Measurements from ENCODE around the gene FCRLB. TPM values are rescaled to one million over a fixed set of nuclear protein-coding genes. Genes with fewer than 3 reads are reported as not detected.
"Not testable (repeated sequence)": the region's sequence is repeated elsewhere in the genome, so short reads cannot be mapped to it uniquely, and the experiment has no call there.

FCRLB gene, protein sequence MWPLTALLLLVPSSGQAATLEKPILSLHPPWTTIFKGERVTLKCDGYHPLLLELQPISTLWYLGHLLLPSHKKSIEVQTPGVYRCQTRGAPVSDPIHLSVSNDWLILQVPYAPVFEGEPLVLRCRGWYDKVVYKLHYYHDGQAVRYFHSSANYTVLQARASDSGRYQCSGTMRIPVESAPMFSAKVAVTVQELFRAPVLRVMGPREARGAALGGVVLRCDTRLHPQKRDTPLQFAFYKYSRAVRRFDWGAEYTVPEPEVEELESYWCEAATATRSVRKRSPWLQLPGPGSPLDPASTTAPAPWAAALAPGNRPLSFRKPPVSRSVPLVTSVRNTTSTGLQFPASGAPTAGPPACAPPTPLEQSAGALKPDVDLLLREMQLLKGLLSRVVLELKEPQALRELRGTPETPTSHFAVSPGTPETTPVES
- total RNA-seq (2014; rRNA removed; shearing (Covaris generic)), result 1.4 and 3.4 TPM in 2 replicates

DNA sequence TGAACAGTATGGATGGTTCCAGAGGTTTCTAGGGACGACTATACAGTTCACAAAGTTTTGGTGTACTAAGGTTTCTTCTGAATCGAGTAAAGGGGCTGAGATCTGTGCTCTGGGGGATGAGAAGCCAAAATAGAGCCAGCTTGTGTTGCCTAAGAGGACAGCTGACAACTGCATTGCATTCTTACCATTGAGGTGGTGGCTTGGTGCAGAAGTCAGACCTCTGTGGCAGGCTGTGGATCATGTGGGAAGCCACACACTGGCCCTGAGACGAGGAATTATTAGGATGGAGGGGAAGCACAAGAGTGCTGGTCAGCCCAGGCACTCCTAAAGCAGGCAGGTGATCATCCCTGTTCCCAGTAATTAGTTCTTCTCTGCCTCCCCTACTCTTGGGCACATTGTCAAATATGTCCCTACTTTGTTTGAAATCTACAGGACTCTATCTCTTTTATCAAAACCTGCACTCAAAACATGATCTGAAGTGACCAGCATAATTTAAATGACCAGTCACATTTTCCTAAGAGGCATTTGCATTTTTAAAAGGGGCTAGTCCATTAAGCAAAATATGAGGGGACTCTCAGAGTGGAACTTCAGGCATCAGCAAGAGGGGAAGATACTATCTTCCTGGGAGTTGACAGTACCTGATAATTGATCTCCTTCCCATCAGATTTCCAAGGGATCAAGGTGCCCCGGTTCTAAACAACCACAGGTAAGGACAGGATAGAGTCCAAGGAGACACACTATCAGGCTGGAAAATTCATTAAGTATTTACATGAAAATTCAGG, at the start of gene FCRLB:
TSS of gene FCRLB (plus strand) at position 589 of the 782 bp plus-strand sequence. CDS start 1,129 bp downstream, outside the sequence.
- no peak for DNase-seq (ENCODE audit: low spot score)

DNA sequence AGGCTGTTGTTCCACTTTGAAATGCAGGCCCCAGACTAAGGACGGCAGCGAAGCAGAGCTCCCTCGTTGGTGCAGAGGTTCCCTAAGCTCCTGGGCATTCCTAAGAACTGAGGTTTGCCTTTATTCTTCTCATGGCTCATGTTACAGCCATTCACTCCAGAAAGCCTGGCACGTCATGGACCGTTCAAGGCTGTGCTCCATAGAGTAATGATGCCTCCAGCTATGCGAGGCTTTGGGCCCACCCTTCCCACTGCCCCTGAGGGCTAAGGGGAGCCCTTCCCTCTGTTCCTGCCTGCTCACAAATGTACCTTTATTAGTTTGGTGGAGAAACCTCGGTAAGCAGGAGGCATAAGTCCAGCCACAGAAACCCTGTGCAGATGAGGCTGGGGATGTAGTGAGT, 47.9 kb upstream of the FCRLB start:
- not testable (repeated sequence) for DNase-seq (ENCODE audit: low spot score)

DNA sequence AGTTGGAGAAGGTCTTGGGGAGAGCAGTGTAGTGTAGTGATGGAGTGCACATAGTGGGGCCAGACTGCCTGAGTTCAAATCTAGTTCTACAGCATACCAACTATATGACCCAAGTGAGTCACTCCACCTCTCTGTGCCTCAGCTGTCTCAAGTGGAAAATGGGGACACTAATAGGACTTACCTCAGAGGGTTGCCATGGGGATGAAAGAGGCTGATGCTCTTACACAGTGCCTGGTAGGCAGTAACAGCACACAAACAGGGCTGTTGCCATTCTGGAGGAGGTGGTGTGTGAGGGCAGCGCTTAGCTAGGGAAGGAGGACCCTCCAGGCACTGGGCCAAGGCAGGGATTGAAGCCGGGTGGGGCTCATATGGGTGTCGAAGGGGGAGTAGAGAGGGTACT, 46.9 kb upstream of the FCRLB start:
- not testable (repeated sequence) for DNase-seq (ENCODE audit: low spot score)

DNA sequence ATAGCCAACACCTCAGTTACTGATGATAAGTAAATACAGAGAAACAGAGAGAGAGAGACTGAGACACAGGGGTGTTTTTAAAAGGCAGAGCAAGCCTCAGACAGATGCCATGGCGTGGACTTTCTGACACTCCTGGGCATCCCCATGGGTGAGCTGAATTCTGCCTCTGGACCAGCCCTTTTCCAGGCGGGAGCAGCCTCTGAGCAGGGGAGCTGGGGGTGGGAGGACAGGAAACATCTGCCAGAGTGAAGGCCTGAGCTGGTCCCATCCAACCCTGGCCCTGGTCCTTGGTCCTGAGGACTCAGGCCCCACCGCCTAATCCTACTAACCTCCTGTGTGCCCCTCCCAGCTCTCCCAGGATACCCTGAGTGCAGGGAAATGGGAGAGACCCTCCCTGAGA, 46.4 kb upstream of the FCRLB start:
- DNase-seq (ENCODE audit: low spot score), result not testable (repeated sequence)

DNA sequence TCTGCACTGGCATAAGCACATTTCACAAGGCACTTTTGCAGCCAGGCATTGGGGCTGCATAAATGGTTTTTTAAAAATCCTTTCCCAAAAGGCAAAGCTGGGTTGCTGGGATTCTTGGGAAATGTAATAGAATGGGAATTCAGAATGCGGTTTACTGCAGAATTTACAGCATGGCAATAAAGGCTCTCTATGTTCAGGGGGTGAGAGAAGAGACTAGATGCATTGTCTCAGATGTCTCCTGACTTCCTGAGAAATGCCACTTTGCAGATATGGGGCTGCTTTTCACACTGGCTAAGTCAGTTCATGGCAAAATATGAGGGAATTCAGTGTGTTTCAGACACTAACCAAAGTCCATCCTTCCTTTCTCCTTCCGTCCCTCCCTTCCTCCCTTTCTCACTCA, 44.9 kb upstream of the FCRLB start:
- DNase-seq (ENCODE audit: low spot score), result no peak

DNA sequence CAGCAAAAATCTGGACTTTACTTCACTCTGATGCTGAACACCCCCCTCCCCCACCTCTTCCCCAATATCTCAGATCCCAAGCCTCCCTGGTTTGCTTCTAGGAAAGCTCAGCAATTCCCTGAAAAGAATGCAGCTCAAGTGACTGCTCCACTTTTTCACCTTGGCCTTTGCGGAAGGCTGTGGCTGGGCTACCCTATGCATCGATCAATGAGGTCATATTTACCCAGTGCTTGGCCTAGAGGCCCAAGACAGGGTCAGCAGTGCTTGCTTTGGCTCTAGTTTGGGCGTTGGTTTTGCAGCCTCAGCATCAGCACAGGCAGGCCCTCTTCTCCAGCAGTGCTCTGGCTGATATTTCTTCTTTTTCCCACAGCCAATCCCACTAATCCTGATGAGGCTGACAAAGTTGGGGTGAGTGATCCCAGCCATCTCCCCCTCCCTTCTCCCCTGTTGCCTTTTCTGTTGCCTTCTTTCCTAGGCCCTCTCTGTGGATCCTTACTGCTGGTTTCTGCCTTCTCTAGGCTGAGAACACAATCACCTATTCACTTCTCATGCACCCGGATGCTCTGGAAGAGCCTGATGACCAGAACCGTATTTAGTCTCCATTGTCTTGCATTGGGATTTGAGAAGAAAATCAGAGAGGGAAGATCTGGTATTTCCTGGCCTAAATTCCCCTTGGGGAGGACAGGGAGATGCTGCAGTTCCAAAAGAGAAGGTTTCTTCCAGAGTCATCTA, 44.2 kb upstream of the FCRLB start:
- no peak for DNase-seq (ENCODE audit: low spot score)

DNA sequence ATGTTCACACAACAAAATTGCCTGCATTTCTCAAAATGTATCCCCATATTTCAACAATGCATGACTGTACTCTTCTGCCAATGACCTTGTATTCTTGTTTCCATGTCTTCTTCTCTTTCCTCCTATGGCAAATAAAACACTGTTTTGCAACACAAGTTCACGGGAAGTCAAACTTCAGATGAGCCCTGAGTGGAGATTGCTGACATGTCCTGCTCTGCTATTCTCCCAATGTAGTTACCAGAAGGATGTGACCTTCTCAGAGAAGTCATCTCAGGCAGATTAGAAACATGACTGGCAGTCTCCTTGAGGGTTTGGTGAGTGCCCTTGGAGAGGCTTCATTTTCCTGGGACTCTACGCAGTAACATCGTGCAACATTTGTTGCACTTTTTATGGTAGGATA, 42.8 kb upstream of the FCRLB start:
- DNase-seq (ENCODE audit: low spot score), result no peak

DNA sequence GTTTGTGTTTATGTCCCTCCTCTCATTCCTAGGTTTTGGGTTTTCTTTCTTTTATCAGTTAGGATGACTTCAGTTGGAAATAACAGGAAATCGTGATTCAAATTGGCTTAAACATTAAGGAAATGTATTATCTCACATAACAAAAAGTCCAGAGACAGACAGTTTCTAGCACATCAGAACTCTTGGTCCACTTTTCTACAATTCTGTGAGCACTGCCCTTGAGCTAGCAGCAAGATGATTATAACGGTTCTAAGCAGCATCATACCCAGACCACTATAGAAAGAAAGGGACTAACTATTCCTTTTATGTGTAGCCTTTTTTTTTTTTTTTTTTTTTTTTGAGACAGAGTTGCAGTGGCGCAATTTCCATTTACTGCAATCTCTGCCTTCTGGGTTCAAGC, 39.5 kb upstream of the FCRLB start:
- DNase-seq (ENCODE audit: low spot score), result no peak

DNA sequence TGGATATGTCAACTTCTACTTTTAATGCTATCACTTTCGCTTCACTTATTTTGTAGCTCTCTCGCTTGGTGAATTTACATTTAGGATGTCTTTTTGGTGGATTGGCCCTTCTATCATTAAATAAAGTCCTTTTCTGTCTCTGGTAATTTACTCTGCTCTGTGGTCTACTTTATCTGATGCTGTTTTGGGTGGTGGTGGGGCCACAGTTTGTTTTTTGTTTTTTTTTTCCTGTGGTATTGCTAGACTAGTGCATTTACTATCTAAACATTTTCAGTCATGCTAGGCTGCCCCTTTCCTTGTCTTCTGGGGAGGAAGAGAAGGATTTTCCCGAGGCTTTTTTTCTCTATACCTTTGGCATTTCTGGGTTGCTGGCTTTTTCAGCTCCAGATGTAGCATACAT, 32.4 kb upstream of the FCRLB start:
- DNase-seq (ENCODE audit: low spot score), result no peak

DNA sequence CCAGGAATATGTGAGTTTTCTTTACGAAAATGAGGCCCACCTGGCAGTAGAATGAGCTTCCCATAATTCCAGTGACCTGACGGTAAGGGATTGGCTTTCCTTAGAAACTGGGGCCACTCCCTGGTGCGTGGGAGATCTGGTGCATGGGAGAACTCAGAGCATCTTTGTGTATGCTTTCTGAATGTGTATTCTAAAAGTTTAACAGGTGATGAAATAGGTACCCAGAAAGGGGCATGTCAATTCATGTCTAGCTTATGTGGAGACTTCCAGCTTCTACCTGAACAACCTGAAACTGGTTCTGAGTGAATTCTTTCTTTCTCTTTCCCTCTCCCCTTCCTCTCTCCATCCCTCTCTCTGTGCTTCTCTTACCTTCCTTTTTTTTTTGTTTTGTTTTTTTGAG, 29.5 kb upstream of the FCRLB start:
- DNase-seq (ENCODE audit: low spot score), result no peak

DNA sequence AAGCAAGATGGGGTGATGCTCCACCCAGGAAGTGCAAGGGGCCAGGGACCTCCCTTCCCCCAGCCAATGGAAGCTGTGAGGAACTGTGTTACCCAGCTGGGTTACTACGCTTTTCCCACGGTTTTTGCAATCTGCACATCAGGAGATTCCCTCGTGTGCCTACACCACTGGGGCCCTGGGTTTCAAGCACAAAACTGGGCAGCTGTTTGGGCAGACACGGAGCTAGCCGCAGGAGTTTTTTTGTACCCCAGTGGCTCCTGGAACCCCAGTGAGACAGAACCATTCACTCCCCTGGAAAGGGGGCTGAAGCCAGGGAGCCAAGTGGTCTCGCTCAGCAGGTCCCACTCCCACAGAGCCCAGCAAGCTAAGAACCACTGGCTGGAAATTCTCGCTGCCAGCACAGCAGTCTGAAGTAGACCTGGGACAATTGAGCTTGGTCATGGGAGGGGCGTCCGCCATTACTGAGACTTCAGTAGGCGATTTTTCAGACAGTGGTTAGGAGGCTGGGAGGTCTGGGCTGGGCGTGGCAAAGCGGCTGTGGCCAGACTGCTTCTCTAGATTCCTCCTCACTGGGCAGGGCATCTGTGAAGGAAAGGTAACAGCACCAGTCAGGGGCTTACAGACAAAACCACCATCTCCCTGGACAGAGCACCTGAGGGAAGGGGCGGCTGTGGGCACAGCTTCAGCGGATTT, 28.2 kb upstream of the FCRLB start:
- DNase-seq (ENCODE audit: low spot score), result not testable (repeated sequence)

DNA sequence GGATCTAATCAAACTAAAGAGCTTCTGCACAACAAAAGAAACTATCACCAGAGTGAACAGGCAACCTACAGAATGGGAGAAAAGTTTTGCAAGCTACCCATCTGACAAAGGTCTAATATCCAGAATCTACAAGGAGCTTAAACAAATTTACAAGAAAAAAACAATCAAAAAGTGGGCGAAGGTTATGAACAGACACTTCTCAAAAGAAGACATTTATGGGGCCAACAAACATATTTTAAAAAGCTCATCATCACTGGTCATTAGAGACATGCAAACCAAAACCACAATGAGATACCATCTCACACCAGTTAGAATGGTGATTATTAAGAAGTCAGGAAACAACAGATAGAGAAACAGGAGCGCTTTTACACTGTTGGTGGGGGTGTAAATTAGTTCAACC, 23.0 kb upstream of the FCRLB start:
- not testable (repeated sequence) for DNase-seq (ENCODE audit: low spot score)

DNA sequence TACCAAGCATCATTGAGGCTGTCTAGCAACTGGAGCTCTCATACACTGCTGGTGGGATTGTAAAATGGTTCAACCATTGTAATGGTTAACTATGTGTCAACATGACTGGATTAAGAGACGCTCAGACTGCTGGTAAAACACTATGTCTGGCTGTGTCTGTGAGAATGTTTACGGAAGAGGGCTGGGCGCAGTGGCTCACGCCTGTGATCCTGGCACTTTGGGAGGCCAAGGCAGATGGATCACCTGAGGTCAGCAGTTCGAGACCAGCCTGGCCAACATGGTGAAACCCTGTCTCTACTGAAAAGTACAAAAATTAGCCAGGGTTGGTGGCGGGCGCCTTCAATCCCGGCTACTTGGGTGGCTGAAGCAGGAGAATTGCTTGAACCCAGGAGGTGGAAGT, 19.1 kb upstream of the FCRLB start:
- DNase-seq (ENCODE audit: low spot score), result peak; percentile 70

DNA sequence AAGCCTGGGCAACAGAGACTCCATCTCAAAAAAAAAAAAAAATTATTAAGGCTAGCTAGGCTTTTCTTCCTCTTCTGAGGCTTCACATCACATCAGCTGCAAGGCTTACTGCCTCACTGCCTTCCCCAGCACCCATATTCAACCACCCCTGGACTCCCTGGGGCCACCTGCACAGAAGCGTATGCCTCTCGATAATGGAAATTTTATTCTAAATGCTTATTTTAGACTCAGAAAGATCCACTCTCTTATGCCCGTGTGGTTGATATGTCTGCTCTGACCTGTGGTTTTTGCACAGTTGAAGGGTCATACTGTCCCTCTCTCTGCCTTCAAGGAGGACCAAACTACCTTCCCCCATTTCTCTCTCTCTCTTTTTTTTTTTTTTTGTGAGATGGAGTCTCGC, 15.8 kb upstream of the FCRLB start:
- no peak for DNase-seq (ENCODE audit: low spot score)

DNA sequence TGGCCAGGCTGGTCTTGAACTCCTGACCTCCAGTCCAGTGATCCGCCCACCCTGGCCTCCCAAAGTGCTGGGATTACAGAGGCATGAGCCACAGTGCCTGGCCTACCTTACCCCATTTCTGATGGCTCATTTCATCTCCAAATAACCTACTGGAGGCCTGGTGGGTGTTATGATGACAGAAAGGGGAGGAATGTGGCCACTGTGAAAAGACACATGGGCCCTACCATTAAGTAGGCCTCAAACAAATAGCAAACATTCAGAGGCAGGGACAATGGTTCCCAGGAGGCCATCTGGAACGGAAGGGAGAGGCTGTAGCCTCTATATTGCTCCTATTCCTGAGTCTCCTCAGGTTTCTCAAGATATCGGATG, 15.2 kb upstream of the FCRLB start:
- no peak for DNase-seq (ENCODE audit: low spot score)

DNA sequence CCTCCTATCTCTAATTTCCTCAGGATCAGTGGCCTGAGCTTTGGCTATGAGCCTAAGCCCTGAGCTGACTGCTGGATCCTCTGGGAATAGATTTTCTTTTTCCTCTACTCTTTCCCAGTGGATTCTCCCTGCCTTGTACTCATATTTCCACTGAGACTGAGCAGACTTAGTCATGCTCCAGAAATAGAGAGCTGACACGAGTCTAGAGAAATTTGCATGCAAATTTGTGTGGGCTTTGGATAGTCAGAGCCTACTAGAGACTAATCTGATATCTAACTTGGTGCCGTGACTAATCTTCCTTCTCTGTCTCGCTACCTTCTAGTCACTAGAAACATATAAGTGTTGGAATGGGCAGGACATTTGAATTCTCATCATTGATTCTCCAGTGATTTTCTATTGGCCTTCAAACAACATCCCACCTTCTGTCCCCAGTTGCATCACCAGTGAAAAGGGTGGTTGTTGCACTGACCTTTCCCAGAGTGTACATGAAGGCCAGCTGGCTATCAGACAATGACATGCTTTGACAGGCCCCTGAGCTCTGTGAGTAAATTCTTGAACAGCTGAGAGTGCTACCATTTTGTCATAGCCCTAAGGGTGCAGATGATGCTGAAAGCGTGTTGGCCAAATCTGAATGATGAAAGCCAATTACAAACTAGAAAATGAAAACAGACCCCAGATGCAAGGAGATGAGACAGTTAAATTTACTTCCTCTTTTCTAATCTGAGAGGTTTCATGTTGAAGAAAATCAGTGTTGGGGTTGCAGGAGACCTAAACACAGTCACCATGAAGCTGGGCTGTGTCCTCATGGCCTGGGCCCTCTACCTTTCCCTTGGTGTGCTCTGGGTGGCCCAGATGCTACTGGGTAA, 14.6 kb upstream of the FCRLB start, which contains the start of gene FCRLA:
TSS of gene FCRLA (plus strand) at position 748 of the 866 bp plus-strand sequence. CDS start at position 784, 36 bp downstream.
- DNase-seq (ENCODE audit: low spot score), result no peak

DNA sequence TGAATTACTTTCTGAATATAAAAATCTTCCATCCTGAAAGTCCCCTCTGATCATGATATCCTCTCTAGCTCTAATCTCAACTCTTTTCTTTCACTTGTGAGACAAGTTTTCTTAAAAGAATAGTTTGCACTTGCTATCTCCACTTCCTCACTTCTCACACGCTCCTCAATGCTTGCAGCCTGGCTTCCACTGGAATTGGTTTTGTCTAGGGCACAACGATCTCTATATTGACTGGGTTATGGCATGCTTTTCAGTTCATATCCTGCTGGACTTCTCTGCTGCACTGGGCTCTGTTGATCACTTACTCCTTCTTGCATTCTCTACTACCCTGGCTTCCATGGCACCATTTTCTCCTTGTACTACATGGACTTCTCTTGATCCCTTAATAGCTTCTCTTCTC, 13.8 kb upstream of the FCRLB start:
- no peak for DNase-seq (ENCODE audit: low spot score)

DNA sequence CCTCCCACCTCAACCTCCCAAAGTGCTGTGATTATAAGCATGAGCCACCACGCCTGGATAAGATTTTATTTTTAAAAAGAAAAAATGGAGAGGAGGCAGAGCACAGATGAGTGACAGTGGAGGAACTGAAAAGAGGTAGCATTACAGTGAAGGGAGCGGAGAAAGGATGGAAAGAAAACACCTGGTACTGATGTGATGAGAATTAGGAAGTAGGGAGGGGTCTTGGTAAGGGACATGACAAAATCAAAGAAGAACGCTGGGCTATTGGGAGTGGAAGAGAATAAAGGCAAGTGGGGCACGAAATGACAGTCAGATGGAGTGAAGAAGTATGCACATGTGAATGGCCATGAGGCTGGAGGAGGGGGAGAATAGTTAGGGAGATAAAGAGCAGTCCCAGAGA, 12.0 kb upstream of the FCRLB start:
- no peak for DNase-seq (ENCODE audit: low spot score)

DNA sequence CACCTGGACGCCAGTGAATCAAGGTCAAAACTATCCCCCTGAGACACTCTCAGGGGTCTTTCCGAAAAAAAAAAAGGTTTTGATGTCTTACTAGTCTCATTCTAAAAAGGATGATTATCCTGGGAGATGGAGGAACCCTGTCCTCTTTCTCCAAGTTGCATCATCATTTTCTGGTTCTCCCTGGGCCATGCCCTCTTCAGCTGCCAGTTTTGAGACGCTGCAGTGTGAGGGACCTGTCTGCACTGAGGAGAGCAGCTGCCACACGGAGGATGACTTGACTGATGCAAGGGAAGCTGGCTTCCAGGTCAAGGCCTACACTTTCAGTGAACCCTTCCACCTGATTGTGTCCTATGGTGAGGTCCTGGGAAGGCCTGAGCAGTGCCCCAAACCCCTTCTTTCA, 10.8 kb upstream of the FCRLB start:
- no peak for DNase-seq (ENCODE audit: low spot score)

DNA sequence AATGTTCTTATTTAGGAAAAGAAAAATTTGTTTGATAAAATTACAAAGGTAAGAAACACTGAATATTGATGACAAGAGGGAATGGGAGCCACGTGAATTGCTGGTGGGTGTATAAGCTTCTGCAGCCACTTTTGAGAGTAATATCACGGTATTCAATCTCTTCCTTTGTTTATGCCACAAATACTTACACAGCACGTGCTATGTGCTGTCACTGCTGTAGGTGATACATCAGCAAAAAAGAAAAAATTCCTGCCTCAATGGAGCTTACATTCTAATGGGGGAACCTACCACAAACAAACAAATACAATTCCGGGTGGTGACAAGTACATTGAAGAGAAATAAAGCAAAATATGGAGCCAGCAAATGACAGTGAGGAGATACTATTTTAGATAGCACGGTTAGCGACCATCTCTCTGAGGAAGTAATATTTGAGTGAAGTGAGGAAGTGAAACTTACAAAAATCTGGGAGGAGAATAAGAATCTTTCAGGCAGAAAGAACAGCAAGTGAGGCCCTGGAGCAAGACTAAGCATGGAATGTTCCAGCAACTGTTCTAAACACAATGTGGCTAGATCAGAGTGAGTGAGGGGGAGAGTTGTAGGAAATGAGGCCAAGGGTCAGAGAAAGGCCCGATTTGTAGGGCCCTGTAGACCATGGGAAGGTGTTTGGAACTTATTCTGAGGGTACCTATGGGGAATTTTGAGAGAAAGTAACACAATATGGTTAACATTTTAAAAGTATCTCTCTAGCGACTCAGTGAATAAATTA, 2.6 kb upstream of the FCRLB start:
- no peak for DNase-seq (ENCODE audit: low spot score)

All from HT-29 (cell line).